NCI-H748 (cell line): Measurements from ENCODE around the gene PIP4K2C.
A peak's percentile ranks its signal among the peaks of the same experiment; 100 is the strongest.
"Not testable (repeated sequence)": the region's sequence is repeated elsewhere in the genome, so short reads cannot be mapped to it uniquely, and the experiment has no call there.

Experiments used
- DNase-seq: peaks from one replicate; lab custom pipeline; 2025; ENCODE audit not compliant: unreplicated experiment; lab: John Stamatoyannopoulos, UW

PIP4K2C gene

DNA sequence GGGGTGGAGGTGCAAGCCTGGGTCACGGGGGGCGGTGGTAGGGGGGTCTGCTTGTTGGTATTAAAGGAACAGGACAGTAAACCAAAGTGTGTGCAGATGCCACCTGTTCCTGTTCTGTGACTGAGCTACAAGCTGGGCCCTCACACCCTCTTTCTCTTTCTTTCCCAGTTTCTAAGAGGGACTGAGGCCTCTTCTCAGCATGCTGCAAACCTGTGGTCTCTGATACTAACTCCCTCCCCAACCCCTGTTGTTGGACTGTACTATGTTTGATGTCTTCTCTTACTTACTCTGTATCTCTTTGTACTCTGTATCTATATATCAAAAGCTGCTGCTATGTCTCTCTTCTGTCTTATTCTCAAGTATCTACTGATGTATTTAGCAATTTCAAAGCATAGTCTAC is 6.9 kb upstream of the PIP4K2C start:
- DNase-seq, result no peak

- no peak for DNase-seq
Measured at GRCh38 chr12:57584690-57585089, 6.3 kb upstream of the PIP4K2C start.

DNA sequence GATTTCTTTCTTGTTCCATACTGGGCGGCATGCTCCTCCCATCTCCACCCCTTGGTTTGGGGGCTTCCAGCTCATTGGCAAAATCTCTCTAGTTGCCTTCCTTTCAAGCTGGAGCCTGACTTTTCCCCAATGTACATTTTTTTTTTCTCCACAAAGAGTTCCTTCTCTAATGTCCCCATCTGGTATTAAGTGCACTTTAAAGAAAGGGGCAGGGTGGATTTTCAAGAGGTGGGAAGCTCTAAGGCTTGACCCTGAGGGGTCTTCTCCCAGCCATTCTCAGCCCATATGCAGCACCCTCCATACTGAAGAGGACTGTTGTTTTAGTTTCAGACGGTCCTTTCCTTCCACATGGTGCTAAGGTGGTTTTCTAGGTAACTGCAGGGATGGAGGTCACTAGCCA is 5.8 kb upstream of the PIP4K2C start:
- DNase-seq, result no peak

DNA sequence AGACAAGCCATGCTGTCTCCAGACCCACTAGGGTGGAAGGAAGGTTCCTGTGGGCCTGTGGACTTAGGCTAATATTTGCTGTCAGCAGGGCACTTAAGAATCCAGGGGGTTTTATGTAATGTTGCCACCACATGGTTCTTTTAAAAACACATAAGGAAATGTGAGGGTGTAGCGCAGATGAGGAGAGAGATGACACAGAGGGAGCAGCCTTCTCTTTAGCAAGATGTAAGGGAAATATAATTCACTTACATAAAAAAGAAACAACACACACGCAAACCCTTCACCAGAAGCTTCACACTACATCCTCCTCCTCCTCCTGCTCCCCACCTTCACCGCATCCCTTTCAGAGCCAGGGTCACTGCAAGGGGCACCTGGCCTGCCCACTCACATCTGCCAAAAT is 4.9 kb upstream of the PIP4K2C start:
- DNase-seq, result no peak

- no peak for DNase-seq
Measured at GRCh38 chr12:57586832-57587429, 4.1 kb upstream of the PIP4K2C start.

- DNase-seq, result not testable (repeated sequence)
Measured at GRCh38 chr12:57588951-57589610, 1.9 kb upstream of the PIP4K2C start.

DNA sequence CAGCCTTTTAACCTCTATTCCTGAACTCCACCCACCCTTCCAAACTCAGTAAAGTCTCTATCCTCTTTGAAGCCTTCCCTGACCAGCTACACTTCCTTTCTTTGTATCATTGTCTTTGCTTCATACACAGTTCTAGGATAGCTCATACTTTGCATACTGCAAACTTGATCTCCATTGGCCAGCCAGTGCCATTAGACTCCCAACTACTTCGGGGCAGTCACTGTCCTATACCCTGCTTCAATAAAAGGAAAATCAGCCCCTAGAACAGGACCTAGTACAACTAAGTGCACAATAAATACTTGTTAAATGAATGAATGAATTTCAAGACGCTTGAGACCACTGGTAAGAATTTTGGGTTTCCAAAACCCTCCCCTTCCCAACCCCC is 521 bp upstream of the PIP4K2C start:
- no peak for DNase-seq

DNA sequence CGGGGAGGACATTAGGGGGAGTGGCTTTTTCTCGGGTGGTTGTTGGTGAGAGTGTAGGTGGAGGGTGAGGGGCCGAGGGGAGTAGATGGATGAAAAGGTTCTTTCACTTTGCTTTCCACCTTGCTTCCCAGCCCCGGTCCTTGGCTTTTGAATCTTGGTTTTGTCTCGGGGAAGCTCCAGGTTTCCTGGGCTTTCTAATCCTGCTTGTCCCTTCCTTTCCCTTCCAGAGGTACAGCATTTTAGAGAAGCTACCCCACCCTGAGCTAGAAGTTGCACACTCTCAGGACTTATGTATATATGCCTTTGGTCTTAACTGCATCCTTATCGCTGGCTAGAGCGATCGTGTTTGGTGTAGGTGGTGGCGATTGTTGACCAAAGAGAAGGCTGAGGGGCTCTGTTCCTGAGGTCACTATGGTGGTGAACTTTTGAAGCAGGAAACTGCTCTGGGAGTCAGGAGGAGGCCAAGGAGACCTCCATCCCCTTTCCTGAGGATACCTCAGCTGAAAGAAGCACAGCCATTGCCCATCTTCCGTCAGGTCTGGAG is 862 bp downstream of the PIP4K2C start:
- DNase-seq, result no peak

GRCh38 chr12:57592551-57593165 is 1.7 kb downstream of the PIP4K2C start:
- DNase-seq, result no peak

DNA sequence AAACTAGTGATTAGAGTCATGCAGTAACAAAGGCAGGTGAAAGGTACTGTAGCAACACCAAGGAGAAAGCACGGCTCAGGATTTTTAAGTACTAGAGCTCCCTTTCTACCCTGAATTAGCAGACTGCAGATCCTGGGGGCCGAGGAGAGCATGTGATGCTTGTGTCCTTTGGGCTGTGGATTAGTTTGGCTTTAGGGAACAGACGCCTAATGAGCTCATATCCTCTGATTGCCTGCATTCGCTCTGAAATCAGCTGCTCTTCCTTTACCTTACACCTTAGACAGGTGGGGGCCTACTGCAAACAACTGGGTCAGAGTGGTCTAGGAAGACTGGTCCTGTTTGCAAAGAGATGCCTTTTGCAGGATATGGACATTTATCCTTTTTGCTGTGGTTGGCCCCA is 2.2 kb downstream of the PIP4K2C start:
- DNase-seq, result no peak

GRCh38 chr12:57600395-57600794 is 9.4 kb downstream of the PIP4K2C start:
- no peak for DNase-seq

- no peak for DNase-seq
Measured at GRCh38 chr12:57602544-57602943, 11.6 kb downstream of the PIP4K2C start.

- DNase-seq, result no peak
Measured at GRCh38 chr12:57603324-57603723, 12.3 kb downstream of the PIP4K2C start.

GRCh38 chr12:57603815-57604453 is 12.9 kb downstream of the PIP4K2C start:
- no peak for DNase-seq

DNA sequence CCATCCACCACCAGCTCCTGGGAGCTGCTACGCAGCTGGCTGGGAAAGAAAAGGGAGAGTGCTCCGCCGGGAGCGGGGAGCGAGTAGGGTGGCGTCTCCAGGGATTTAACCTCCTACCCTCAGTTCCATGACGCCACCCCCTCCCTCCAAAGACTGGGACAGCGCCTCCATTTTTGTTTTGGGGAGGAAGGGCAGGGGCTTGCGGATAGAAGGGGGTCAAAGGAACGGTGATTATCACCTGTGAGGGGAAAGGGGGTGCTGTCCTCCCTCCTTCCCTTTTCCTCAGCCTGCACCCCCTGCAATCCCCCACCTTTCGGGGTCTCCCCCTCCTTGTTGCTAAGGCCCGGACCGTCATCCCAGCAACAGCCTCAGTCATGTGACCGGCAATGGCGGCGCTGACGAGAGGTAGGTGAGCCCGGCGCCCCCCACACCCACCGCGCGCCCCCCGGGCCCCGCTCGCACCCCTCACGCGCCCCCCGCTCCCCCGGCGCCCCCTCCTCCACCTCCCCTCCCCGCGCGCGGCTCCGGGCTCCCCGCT is 13.5 kb downstream of the PIP4K2C start, which contains the start of gene DTX3:
Gene DTX3 (plus strand): TSS at position 371 of the 538 bp plus-strand sequence. CDS start 1,694 bp downstream, outside the sequence.
- peak; percentile 57 for DNase-seq

DNA sequence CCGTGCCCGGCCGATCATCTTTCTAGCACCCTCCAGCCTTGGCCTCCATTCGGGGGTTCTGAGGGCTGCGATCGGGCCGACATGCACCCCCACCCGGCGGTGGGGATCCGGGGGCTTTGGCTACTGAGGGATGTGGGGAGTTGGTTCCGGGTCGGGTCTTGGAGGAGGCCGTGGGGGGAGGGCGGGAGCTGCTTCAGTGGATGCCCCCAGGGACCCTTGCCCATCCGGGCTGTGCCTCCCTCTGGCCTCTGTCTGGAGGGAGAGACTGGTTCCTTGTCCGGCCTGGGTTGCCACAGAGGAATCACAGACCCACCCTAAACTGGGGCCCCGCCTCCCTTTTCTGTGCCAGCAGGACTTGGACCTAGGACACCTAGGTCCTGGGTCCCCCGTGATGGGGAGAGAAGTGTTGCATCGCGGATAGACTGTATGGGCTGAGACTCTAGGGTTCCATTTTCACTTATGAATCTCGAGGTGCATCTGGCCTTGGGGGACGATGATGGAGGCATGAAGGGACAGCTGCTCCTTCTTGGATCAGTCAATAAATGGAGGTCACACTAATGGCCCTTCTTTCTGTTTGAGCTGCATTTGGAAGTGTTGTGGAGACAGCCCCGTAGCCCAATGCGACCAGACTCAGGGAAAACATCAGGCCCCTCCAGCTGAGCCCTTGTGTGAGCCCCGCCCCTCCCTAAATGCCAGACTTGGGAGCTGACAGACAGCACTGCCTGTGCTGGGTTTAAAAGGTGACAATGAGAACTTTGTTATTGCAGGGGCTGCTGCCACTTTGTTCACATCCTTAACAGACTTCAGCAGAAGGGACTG is 14.2 kb downstream of the PIP4K2C start:
- DNase-seq, result peak; percentile 24

DNA sequence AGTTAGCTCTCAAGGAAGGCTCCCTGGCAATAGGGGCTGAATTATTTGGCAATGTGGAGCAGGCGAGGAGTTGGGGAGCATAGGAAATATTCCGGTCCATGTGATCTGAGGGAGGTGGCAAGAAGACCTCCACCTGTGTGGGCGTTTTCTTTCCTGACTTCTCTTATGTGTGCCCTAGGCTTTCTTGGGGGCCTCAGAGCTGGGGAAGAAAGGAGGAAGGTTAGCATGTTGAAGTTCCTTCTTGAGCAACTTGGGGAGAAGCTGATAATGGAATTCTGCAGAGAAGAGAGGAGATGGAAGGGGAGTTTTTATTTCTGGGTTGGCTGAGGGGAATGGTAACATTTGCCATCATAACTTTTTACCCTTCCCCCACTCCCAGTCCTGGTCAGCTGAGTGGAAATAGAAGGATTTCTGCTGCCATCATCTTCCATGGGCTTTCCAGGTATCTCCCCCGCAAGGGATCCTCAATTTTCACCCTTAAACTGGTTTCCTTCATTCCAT is 14.9 kb downstream of the PIP4K2C start:
- no peak for DNase-seq

DNA sequence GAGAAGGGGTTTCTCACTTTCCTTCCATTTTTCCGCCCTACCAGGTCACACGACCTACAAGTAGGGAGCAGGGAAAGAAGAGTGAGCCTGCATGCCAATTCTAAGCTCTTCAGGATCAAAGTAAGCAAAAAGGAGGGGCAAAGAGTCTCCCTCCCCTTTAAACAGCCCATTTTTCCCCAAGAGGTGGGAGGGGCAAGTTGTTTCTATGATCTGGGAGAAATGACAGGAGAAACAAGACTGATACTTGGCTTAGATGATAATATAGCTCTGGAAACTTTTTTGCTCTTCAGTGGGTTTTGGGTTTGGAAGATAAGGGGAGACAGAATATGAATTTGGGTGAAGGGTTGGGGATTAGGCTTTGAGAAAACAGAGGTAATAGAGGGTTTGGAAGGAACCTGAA is 15.4 kb downstream of the PIP4K2C start:
- DNase-seq, result no peak

- no peak for DNase-seq
Measured at GRCh38 chr12:57606821-57607220, 15.8 kb downstream of the PIP4K2C start.

GRCh38 chr12:57607958-57608663 is 17.1 kb downstream of the PIP4K2C start:
- DNase-seq, result no peak
